Measurements from ENCODE around the gene GNLY. TPM values are rescaled to one million over a fixed set of nuclear protein-coding genes. Genes with fewer than 3 reads are reported as not detected.
"Not testable (repeated sequence)": the region's sequence is repeated elsewhere in the genome, so short reads cannot be mapped to it uniquely, and the experiment has no call there.

GNLY gene
- total RNA-seq, 1 donor from 2014 or later, result 1.9 TPM

DNA sequence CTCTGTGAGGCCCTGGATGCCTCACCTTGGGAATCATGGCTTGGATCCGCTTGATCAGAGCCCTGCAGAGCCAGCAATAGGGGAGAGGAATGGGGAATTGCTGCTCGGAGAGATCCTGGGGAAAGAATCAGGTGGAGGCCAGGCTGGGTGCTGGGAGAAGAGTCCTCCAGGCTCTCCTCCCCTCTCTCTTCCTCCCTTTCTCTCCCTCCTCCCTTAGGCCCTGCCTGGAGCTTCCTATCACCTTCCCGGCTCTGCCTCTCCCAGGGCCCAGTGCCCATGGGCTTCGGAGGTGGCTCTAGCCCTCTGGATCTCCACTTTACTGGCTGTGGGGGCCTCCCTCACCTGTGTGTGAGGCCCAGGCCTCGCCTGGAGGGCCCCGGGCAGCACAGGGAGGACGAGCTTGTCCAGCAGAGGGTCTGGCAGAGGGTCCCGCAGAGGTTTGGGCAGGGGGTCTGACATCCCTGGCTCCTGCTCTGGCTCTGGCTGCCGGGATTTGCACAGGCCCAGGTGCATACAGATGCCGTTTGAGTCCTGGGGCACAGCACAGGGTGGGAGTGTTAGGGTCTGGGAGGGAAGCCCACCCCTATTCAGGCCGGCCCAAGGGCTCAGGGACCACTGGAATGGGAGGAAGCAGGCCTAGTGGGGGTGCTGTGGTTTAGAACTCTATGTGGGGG lies 28.8 kb upstream of the GNLY start:
- no peak for DNase-seq (ENCODE audit: low spot score)

DNA sequence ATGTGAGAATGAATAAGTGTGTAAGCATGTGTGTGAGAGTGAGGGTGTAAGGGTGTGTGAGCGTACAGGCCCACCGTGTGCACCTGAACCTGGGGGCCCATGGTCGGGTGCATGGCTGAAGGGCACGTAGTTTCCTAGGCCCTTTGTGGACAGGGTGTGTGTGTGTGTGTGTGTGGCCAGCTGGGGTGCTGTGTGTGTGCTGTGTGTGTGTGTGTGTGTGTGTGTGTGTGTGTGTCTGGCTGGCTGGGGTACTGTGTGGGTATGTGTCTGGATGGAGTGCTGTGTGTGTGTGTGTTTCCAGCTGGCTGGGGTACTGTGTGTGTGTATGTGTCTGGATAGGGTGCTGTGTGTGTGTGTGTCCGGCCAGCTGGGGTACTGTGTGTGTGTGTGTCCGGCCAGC lies 28.1 kb upstream of the GNLY start:
- DNase-seq (ENCODE audit: low spot score), result no peak

DNA sequence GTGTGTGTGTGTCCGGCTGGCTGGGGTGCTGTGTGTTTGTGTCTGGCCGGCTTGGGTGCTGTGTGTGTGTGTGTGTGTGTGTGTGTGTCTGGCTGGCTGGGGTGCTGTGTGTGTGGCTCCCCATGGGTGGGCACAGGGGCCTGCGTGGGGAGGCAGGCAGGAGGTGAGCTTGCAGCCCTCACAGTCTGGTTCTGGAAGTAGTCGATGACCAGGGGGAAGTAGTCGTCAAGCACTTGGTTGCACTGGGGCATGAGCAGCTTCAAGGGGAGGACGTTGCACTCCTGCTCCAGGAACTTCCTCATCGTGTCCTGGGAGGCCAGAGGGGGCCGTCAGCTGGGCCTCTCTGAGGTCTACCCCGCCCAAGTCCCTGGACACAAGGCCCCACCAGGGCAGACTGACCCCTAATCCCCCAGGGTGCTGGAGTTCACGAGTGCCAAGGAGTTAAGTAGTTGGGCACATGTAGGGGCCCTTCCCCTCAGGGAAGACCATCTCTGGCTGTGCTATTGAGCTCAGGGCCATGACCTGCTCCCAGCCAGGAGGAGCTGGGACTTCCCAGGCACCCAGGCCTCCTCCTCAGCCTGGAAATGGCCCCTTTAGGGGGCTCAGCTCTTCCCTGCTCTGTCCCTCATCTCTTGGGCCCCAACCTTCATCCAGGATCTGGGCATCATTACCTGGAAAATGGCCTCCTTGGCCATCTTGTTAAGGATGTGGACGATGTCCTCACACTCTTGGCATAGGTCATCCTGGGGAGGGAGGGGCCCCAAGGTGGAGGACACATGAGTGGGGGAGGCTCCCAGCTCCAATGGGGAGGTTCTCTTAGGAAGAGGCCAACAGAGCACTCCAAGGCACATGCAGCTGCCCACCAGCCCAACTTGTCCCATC lies 27.5 kb upstream of the GNLY start:
- no peak for DNase-seq (ENCODE audit: low spot score)

DNA sequence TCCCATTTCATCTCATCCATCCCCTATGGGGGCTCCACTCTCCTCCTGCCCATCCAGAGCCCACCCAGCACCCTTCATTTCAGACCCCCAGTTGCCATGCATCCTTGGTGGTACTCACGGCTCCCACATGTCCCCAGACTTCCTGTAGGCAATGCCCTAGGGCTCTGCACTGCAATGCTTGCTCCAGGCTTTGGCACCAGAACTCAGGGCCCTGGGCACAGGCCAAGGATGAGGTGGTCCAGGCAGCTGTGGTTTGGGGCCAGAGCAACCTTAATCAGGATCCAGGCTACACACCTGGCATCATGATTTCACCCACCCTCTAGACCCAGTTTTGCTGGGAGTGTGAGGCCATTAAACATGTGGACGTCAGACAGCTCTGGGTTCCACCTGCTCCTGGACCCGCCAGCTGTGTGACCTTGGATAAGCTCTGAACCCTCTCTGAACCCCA lies 26.6 kb upstream of the GNLY start:
- no peak for DNase-seq (ENCODE audit: low spot score)

DNA sequence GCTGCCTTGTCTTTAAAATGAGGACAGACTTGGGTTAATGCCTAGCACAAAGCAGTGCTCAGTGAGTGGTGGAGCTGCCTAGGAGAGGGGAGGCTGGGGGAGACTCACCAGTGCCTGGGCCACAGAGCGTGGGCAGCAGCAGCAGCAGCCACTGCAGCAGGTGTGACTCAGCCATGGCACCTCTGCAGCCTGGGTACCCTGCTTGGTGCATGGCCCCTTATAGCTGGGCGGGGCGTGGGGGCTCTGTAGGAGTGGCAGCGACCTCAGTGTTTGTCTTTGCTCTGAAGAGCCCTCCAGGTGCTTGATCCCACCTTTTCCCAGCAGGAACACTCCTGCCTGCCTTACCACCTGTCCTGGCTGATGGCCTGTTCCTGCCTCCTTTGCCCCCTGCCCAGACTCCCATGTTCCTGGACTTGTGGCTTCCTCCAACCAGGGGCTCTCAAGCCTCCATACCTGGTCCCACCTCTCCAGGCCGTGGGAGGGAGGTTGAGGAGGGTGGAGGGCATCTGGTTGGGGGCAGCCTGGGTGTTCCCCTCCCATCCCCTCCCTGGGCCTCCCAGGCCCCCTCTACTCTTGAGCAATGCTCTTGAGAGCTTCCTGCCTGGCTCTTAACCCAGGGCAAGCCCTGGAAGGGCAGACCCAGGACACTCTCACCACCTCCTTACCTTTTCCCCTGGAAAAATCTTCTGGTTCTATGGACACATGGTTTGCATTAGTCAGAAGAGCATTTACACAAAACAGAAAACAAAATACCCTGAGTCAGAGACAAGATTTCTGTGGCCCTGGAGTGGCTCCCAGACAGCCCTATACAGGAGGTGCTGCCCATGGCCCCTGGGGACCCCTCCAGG lies 25.9 kb upstream of the GNLY start, which contains the start of gene SFTPB:
Gene SFTPB (minus strand): TSS at position 191 of the 848 bp plus-strand sequence. CDS start 16 bp downstream, at position 175.
- no peak for DNase-seq (ENCODE audit: low spot score)

DNA sequence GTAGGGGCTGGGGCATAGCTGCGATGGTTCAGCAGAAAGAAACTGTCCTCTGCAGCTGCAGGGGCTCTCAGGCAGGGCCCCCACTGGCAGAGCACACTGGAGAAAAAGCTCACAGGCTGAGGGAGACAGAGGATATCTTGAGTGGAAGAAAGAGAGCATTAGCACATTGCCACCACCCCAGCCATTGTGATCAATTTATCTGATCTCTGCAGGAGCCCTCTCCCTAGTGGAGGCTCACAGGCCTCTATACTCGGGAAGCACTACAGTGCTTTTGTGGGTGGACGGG lies 25.4 kb upstream of the GNLY start:
- DNase-seq (ENCODE audit: low spot score), result no peak

DNA sequence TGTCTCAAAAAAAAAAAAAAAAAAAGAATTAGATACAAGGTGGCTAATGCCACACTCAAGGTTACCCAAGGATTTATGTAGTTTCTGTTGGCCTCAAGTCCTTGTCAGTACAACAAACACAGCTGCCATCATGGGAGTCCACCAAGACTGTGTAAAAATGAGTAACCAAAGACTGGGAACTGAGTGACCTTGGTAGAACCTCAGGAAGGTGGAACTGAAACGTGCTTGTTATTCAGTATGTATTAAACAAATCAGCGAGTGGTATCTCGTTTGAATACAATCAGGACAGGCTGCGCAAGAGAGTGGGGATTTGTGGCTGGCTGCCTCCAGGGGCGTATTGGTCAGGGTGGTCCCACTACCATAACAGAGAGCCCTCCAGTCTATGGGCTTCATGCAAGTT lies 24.6 kb upstream of the GNLY start:
- no peak for DNase-seq (ENCODE audit: low spot score)

DNA sequence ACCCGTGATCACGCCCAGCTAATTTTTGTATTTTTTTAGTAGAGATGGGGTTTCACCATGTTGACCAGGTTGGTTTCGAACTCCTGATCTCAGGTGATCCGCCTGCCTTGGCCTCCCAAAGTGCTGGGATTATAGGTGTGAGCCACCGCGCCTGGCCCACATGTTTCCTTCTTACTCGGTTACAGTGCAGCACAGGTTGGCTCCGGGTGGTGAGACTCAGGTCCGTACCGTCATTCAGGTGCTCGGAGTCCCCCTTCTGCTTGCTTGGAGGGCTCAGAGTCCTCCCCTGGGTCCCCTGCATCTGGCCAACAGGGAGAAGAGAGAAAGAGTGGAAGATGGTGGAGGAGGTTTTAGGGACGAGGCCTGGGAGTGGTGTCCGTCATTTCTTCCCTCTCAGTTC lies 23.7 kb upstream of the GNLY start:
- not testable (repeated sequence) for DNase-seq (ENCODE audit: low spot score)

DNA sequence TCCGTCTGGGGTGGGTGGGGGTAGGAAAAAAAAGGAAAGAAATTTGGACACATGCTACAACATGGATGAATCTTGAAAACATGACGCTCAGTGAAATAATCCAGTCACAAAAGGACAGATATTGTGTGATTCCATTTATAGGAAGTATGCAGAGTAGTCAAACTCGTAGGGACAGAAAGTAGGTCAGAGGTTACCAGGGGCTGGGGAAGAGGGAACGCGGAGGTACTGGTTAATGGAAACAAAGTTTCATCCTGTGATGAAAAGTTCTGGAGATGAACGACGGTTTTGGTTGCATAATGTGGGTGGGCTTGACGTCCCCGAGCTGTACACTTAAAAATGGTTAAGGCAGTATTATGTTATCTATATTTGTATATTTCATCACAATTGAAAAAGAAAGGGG lies 21.7 kb upstream of the GNLY start:
- no peak for DNase-seq (ENCODE audit: low spot score)

DNA sequence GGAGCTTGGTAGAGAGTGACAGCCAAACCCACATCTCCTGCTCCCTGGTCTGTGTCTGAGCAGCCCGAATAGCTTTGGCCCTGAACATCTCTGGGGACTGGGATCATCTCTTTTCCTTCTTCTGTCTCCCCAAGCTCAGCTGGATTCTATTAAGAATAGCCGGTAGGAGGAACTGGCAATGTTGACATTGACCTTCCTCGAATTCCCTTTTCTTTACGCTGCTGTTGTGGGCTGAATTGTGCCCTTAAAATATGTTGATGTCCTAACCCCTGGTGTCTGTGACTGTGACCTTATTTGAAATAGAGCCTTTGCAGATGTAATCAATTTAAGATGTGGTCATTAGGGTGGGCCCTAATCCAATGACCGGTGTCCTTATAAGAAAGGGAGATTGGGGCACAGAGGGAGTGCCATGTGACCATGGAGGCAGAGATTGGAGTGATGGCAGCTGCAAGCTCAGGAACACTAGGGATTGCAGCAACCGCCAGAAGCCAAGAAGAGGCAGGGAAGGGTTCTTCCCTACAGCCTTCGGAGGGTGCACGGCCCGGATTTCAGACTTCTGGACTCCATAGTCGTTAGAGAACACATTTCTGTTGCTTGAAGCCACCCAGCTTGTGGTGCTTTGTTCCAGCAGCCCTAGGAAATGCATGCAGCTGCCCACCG lies 20.3 kb upstream of the GNLY start:
- DNase-seq (ENCODE audit: low spot score), result no peak

DNA sequence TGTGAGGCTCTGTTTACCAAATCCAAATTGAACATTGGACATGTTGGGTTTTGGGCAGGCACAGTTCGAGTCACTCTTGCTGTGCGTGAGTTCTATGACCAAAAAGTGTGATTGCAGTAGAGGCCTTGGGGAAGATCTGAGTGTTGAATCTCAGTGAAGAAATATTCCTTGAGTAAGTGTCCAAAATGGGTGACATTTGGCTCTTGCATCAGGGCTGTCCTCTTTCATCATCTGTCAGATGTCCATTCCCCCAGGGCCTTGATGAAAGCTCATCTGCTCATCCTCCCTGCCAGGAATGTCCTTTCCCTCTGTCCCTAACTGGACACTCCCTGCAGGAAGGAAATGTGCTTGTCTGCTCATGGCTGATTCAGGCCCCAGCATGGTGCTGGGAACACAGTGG lies 19.7 kb upstream of the GNLY start:
- no peak for DNase-seq (ENCODE audit: low spot score)

DNA sequence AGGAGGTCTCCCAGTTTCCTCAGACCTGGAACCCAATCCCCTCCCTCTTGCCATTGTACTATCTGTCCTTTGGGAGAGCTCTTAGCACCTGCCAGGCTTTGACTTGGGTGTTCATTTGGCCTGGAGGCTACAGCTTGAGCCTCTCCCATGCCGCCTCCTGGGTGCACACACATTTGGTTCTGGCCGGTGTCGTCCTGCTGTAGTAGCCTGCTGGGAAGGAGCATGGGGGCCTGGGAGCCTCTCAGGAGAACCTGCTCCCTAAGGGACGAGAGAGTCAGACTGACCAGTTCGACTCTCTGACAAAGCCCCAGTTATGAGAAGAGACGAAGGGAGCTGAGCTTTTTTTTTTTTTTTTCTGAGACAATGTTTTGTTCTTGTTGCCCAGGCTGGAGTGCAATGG lies 18.7 kb upstream of the GNLY start:
- DNase-seq (ENCODE audit: low spot score), result no peak

DNA sequence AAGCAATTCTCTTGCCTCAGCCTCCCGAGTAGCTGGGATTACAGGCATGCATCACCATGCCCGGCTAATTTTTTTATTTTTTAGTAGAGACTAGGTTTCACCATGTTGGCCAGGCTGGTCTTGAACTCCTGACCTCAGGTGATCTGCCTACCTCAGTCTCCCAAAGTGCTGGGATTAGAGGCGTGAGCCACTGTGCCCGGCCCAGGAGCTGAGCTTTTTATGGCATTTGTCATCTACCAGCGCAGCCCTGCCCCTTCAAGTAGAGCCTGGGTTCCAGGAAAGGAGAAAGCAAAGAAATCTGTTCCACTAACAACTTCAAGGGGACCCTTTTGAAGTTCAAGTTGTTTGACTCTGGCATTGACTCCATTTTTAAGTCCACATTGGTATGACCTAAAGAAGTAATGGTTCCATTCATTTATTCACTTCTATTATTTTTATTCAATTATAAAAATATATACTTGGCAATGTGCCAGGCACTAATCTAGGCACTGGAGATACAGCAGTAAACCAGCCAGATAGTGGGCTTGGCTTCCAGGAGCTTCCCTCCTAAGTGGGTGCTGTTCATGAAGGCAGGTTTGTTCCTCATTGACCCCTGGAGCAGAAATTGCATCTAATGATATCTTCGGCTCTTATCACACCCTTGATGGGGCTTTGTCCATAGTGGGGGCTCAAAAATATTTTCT lies 18.2 kb upstream of the GNLY start:
- no peak for DNase-seq (ENCODE audit: low spot score)

DNA sequence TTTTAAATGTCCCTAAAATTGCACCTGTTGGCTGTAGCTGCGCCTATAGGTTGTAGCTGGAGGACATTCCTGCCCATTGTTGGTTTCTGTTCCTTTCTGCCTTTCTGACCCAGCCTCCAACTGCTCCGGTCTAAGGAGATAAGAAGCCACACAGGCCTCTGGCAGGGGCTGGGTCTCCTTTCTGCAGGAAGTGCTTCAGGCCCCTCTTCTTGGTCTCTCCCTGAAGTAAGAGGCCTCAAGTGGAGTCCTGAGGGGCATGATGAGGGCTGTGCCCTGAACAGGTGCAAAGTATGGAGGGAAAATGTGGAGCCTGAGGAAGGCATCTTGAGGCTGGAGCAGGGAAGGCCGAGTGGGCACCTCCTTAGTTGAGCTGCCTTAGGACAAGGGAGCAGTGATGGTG lies 15.8 kb upstream of the GNLY start:
- DNase-seq (ENCODE audit: low spot score), result no peak

DNA sequence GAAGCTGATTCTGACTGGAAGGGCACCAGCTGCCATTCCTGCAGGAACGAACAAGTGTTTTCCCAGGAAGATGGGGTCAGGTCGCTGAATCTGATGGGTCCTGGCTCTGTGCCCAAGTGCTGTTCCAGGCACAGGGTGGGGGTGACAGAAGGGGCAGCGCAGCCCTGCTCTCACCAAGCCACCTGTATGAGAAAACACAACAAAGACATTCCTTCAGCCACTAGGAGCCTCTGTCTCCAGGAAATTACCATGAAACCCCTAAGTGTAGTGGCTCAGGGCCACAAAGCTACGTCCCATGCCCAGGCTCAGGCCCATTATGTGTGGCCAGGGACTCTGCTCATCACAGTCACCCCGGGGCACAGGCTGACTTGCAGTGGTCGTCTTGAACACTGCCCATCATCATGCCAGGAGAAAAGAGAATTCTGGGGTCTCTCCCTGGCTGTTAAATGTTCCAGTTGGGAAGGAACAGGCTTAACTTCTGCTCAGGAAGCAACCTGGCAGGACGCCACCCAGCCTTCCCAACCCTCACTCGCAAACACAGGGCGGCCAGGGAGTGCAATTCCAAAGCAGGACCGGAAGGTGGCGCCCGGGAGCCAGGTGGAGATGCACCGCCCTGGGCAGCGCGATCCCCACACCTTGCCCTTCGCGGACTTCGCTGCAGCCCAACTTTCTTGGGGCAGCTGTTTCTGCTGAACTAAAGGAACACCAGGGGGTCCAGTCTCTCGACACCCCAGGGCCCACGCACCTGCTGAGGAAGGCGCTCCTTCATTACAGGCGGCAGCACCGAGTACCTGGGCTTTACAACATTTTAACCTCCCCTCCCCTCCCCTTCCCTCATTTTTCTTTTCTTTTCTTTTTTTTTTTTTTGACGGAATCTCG lies 15.1 kb upstream of the GNLY start:
- DNase-seq (ENCODE audit: low spot score), result peak; percentile 88

DNA sequence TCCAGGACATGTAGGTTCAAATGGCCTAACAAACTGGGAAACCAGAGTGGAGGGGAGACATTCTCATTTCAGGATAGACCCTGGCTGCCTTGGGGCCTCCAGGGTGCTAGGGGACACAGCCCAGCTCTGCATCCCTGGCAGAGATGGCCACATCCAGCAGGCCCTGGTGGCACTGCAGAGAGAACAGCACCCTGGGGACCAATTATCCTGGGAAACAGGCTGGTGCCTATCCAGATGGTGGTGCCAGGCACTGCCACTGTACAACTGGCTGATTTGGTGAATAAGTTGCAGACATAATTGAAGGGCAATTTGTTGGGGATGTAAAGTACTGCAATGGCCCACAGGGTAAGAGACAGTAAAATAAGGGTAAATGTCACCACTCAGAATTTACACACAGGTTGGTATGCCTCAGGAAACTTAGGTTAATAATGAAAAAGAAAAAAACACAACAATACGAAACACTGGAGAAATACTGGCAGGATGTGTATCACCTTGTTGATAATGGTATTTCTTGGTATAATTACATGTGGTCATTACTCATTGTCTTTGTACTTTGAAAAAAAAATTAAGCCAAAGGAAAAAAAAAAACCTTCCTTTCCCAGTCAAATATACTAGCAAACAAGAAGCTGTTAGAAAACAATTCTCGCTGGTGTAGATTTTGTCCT lies 13.3 kb upstream of the GNLY start:
- no peak for DNase-seq (ENCODE audit: low spot score)

DNA sequence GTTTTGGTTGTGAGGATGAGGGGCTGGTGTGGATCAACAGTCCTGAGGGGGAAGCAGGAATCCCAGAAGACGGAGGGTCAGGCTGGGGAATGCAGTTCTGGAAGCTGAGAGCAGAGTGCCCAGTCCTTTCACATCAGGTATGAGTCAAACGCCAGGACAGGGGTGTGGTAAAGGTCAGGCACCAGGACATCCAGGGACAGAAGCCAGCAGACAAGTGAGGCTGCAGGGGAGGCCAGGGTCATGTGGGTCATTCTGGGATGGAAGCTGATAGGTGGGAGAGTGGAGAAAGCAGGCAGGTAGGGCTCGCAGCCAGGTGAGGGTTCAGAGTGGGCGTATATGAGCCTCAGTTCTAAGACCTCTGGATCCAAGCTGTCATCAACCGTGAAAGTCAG lies 12.8 kb upstream of the GNLY start:
- DNase-seq (ENCODE audit: low spot score), result no peak

DNA sequence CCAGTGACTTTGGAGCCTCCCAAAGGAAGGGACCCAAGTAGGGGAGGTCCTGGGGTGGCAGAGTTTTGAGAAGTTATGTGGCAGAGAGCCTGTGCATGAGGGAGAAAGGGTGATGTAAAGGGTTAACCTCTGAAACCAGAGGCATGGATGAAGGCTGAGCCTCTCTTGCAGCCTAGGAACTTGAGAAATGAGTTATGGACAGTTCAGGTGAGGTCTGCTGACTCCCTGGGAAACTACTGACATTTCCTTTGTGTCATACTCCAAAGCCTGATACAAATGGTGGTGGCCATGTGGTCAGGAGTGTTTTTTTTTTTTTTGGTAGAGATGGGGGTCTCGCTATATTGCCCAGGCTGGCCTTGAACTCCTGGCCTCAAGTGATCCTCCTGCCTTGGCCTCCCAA lies 12.4 kb upstream of the GNLY start:
- no peak for DNase-seq (ENCODE audit: low spot score)

DNA sequence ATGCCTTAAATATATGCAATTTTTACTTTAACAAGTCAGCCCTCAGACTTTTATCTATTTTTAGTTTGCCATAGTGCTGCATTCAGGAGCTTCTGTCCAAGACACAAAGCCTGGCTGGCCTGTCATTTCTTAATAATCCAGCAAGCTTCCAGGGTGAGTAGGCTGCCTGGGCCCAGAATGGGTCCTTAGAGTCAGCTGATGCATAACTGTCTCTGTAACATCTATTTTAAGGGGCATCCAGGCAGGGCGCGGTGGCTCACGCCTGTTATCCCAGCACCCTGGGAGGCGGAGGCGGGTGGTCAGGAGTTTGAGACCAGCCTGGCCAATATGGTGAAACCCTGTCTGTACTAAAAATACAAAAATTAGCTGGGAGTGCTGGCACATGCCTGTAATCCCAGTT lies 11.8 kb upstream of the GNLY start:
- DNase-seq (ENCODE audit: low spot score), result no peak

DNA sequence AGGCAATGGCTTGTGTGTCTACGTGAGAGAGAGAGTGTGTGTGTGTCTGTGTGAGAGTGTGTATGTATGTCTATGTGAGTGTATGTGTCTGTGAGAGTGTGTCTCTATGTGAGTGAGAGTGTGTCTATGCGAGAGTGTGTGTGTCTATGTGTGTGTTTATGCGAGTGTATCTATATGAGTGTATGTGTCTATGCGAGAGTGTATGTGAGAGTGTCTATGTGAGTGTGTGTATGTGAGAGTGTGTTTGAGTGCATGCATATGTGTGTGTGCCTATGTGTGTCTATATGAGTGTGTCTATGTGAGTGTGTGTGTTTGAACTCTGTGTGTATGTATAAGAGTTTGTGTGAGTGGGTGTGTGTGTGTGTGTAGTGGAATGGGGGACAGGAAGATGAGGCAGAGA lies 9.8 kb upstream of the GNLY start:
- DNase-seq (ENCODE audit: low spot score), result no peak

Measured in ureter (tissue), 1 donor.